Heart left ventricle (tissue), 13 donors: Measurements from ENCODE around the gene ZNF711.

Source experiments
- CTCF ChIP-seq, 12 donors: fragments of 200-600 bp; sonication (generic) in 4 of 12; IDR thresholded peaks; one replicate each; pipeline versions ENCODE4 v1.5.0 to v1.8.0; 2018 to 2022; ENCODE audit warnings: antibody characterized with exemption in 12 of 12, mild to moderate bottlenecking in 5 of 12
- POLR2A ChIP-seq, 2 donors: fragments of 450-650 bp; IDR thresholded peaks; one replicate each; pipeline ENCODE4 v1.6.1; 2017; ENCODE audit warnings: antibody characterized with exemption in 2 of 2, mild to moderate bottlenecking in 2 of 2, moderate library complexity in 2 of 2
- donor health status: ischemic (EF 13 %, LVEDD 7.1; RV severe dilation, severe dysfunction).
- donor health status: DM: no; HTN: yes; CAD: no.
- donor health status: DM: no; HTN: no; CAD: no.
- donor health status: ischemic (EF 25% LVEDD 6.9; RV normal size, moderate dysfunction).
- donor health status: ischemic (EF 25% LVEDD 5.7; RV mildly dilated, moderate dysfunction).
- donor health status: ischemic (EF 35%, LVEDD 5.7; RV mildly dilated, moderate dysfunction).
- donor health status: nonischemic (EF 11% LVEDD 7.7; RV severe dilation, severe dysfunction).
- donor health status: DM: yes; HTN: yes; CAD: no.
- donor health status: PGD.
- donor health status: ischemic (EF 29% LVEDD 5.4; RV normal size, mild dysfunction).
- donor health status: nonischemic (EF 23%, LVEDD 6.1; RV moderate dilation, normal function).

DNA sequence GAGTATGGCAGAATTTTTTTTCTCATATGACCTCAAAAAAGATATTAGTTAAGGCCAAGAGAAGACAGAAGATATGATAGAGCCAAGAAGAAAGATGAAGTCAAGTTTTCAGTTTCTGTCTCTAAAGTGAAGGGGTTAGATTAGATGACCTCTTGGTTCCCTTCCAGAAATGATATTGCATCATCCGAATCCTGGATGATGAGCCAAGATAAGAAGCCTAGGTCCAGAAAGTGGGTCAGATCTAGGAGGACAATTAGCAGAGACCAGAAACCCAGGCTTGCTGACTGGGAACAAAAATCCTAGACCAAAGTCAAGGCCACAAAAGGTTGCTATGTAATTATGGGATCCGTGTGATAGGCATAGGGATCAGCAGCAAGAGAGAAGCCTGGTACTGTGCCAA is 20.4 kb upstream of the ZNF711 start:
- TF ChIP-seq CTCF (IDR thresholded peaks at IDR 0.05) (no peak), POLR2A (IDR thresholded peaks at IDR 0.05) (no peak)
